Prostate gland (tissue), 2 donors: ENCODE data around the gene RET. TPM values are rescaled to one million over a fixed set of nuclear protein-coding genes. Genes with fewer than 3 reads are reported as not detected.

Experiments used
- DNase-seq: peaks from one replicate; pipeline ENCODE4 v3.0.0-alpha.2; 2019; ENCODE audit warnings: low spot score
- H3K27ac ChIP-seq, 2 donors: fragments of 200-600 bp; sonication (generic); 2 replicates each; pipeline ENCODE4 v1.5.1; 2017 to 2019
- H3K27me3 ChIP-seq: fragments of 200-600 bp; sonication (generic); replicated peaks from 2 replicates; pipeline ENCODE4 v1.5.1; 2019; ENCODE audit not compliant: insufficient read depth
- H3K36me3 ChIP-seq, 2 donors: fragments of 200-600 bp; sonication (generic); 1 replicate in 1 of 2; 2 replicates in 1 of 2; pipeline versions ENCODE4 v1.5.1 to v1.8.1; 2017 to 2019
- H3K4me1 ChIP-seq: fragments of 200-600 bp; sonication (generic); replicated peaks from 2 replicates; pipeline ENCODE4 v1.5.1; 2019
- H3K4me3 ChIP-seq, 2 donors: fragments of 200-600 bp; sonication (generic); 2 replicates each; pipeline ENCODE4 v1.5.1; 2017 to 2019
- H3K9me3 ChIP-seq: fragments of 200-600 bp; sonication (generic); 2 replicates; pipeline ENCODE4 v1.5.1; 2017
- CTCF ChIP-seq, 4 experiments: fragments of 200-600 bp in 2 of 4; fragments of 450-650 bp in 2 of 4; sonication (generic) in 2 of 4; IDR thresholded peaks; 1 replicate in 3 of 4; 2 replicates in 1 of 4; pipeline ENCODE4 v1.5.1; 2016 to 2019; ENCODE audit warnings: antibody characterized with exemption in 4 of 4, mild to moderate bottlenecking in 2 of 4, moderate library complexity in 2 of 4
- POLR2A ChIP-seq: fragments of 450-650 bp; IDR thresholded peaks from one replicate; pipeline ENCODE4 v1.6.1; 2016; ENCODE audit warnings: antibody characterized with exemption, mild to moderate bottlenecking
- POLR2AphosphoS5 ChIP-seq: sonication (generic); formaldehyde crosslinking; IDR thresholded peaks from one replicate; pipeline ENCODE4 v1.6.1; 2017; ENCODE audit warnings: antibody characterized with exemption
- WGBS: methylation state at CpG from one replicate; pipeline ENCODE4 v1.1.5; 2018; 5-methylcytosine and 5-hydroxymethylcytosine counted together
- intact Hi-C: fragments of 100-400 bp; cut with DNase I; formaldehyde crosslinking; loops from one replicate; pipeline ENCODE4 v1.14.2; 2022
- total RNA-seq, 2 donors: library from RNA; depleted of rRNA; stranded (reverse); fragments of >200 nt; gene quantifications; one replicate each; pipeline ENCODE4 v1.1.0, GENCODE V29; 2016

The RET gene
- total RNA-seq, 2 donors from 2014 or later = 3.6 to 8.7 TPM

- intact Hi-C loops = no loop called here
- H3K4me1 ChIP-seq = no peaks in the 10 kb centered on the region
- no peaks in the 10 kb centered on the region for H3K36me3 ChIP-seq
- H3K4me3 ChIP-seq = no peak overlapping the region
- H3K27me3 ChIP-seq = no peaks in the 10 kb centered on the region
- H3K9me3 ChIP-seq = no peaks in the 10 kb centered on the region
- no peak for TF ChIP-seq POLR2AphosphoS5
- no peak for TF ChIP-seq CTCF (IDR thresholded peaks at IDR 0.05)
- WGBS = 75% methylated on average over 3 of the region's 3 CpGs
- H3K27ac ChIP-seq = no peak overlapping the region
- no peak for DNase-seq
Observed at GRCh38 chr10:43120929-43121314, 44.1 kb downstream of the RET start.

- no CpG with 5 or more reads among the region's 1 CpG for WGBS
- no peaks in the 10 kb centered on the region for H3K9me3 ChIP-seq
- H3K36me3 ChIP-seq = no peaks in the 10 kb centered on the region
- DNase-seq = no peak
- no peak for TF ChIP-seq POLR2A
- no peak for TF ChIP-seq CTCF (IDR thresholded peaks at IDR 0.05)
- no peak for TF ChIP-seq POLR2AphosphoS5
- H3K4me1 ChIP-seq = no peaks in the 10 kb centered on the region
- intact Hi-C loops = no loop called here
- no peaks in the 10 kb centered on the region for H3K27me3 ChIP-seq
- no peak overlapping the region for H3K27ac ChIP-seq
- no peak overlapping the region for H3K4me3 ChIP-seq
Observed at GRCh38 chr10:43121444-43121843, 44.6 kb downstream of the RET start.

GRCh38 chr10:43122096-43122495, 45.2 kb downstream of the RET start:
- H3K27me3 ChIP-seq = no peaks in the 10 kb centered on the region
- DNase-seq = no peak
- 100% methylated on average over 4 of the region's 4 CpGs for WGBS
- no peaks in the 10 kb centered on the region for H3K9me3 ChIP-seq
- no peak overlapping the region for H3K4me3 ChIP-seq
- intact Hi-C loops = no loop called here
- no peak overlapping the region for H3K27ac ChIP-seq
- H3K4me1 ChIP-seq = no peaks in the 10 kb centered on the region
- H3K36me3 ChIP-seq = no peaks in the 10 kb centered on the region
- TF ChIP-seq POLR2AphosphoS5 (no peak), CTCF (IDR thresholded peaks at IDR 0.05) (no peak), POLR2A (no peak)

GRCh38 chr10:43122826-43123225, 46.0 kb downstream of the RET start:
- intact Hi-C loops = no loop called here

More at GRCh38 chr10:43122826-43123225, 46.0 kb downstream of the RET start:
- DNase-seq = no peak
- WGBS = 82% methylated on average over 7 of the region's 7 CpGs
- Histone ChIP-seq H3K27me3 (no peaks in the 10 kb centered on the region), H3K4me3 (no peak overlapping the region), H3K4me1 (no peaks in the 10 kb centered on the region), H3K36me3 (no peaks in the 10 kb centered on the region), H3K27ac (no peak overlapping the region), H3K9me3 (no peaks in the 10 kb centered on the region)
- TF ChIP-seq POLR2AphosphoS5 = no peak
- TF ChIP-seq CTCF (IDR thresholded peaks at IDR 0.05) = no peak
- TF ChIP-seq POLR2A = no peak
